ENCODE data around the gene TIAM1.

- TF ChIP-seq POLR2A (IDR thresholded peaks at IDR 0.05) = no peak
- no peak for TF ChIP-seq CTCF (IDR thresholded peaks at IDR 0.05)
Measured at GRCh38 chr21:31281561-31281960, 62.5 kb downstream of the TIAM1 start.

Measured in right lobe of liver (tissue), 4 donors.